IMR-90 (cell line): Measurements from ENCODE around the gene ZNF502. TPM values are rescaled to one million over a fixed set of nuclear protein-coding genes. Genes with fewer than 3 reads are reported as not detected.

Source experiments
- ATAC-seq: fragments of 200-7000 bp; cut with Tn5 transposase; 2 replicates; pipeline ENCODE4 v1.9.1; 2020; ENCODE audit warnings: low read depth, mild to moderate bottlenecking, moderate library complexity
- BruUV-seq: library from RNA; stranded (reverse); fragments of 400-500 nt; replicated peaks from 2 replicates; lab custom pipeline; 2021; lab: Mats Ljungman, UMichigan
- CTCF ChIA-PET: fragments of 300-600 bp; formaldehyde crosslinking; extraction: SDS; loops from one replicate; lab custom pipeline; 2021; ENCODE audit warnings: antibody characterized with exemption; lab: Yijun Ruan, JAX
- POLR2A ChIA-PET: fragments of 300-600 bp; sonication (Branson Sonifier 250); formaldehyde crosslinking; loops from one replicate; lab custom pipeline; 2022; ENCODE audit warnings: antibody characterized with exemption; ENCODE audit not compliant: unreplicated experiment; lab: Charles Lee
- DNase-seq: peaks from one replicate; pipeline ENCODE4 v3.0.0; 2013
- H2AFZ ChIP-seq: replicated peaks from 2 replicates; pipeline ENCODE3; 2013; ENCODE audit warnings: low read length, mild to moderate bottlenecking; ENCODE audit not compliant: poor library complexity
- H2AK5ac ChIP-seq: 2 replicates; pipeline ENCODE4 v1.6.1; 2013; ENCODE audit warnings: low read depth, low read length, inconsistent platforms
- H2AK9ac ChIP-seq: replicated peaks from 2 replicates; pipeline ENCODE3; 2013; ENCODE audit warnings: mild to moderate bottlenecking, low read depth, low read length, moderate library complexity; ENCODE audit not compliant: poor library complexity
- H2BK120ac ChIP-seq: 2 replicates; pipeline ENCODE4 v1.6.1; 2013; ENCODE audit warnings: low read depth, low read length, inconsistent platforms
- H2BK15ac ChIP-seq: 3 replicates; pipeline ENCODE4 v1.6.1; 2013; ENCODE audit warnings: low read depth, low read length, inconsistent platforms
- H2BK20ac ChIP-seq: 2 replicates; pipeline ENCODE4 v1.6.1; 2013; ENCODE audit warnings: low read depth, mild to moderate bottlenecking, inconsistent platforms, low read length, moderate library complexity
- H2BK5ac ChIP-seq: 2 replicates; pipeline ENCODE4 v1.6.1; 2013; ENCODE audit warnings: mild to moderate bottlenecking, low read depth, low read length, inconsistent platforms; ENCODE audit not compliant: poor library complexity, severe bottlenecking
- H3K14ac ChIP-seq: replicated peaks from 2 replicates; pipeline ENCODE4 v1.6.1; 2013; ENCODE audit warnings: low read depth, low read length, inconsistent platforms
- H3K18ac ChIP-seq: 2 replicates; pipeline ENCODE4 v1.6.1; 2013; ENCODE audit warnings: low read depth, low read length, control low read depth
- H3K23ac ChIP-seq: 2 replicates; pipeline ENCODE4 v1.6.1; 2013; ENCODE audit warnings: low read depth, low read length, inconsistent platforms
- H3K27ac ChIP-seq: 2 replicates; pipeline ENCODE4 v1.5.1; 2013; ENCODE audit warnings: mild to moderate bottlenecking, control low read depth, low read length; ENCODE audit not compliant: insufficient read depth
- H3K27me3 ChIP-seq: 2 replicates; pipeline ENCODE4 v1.6.1; 2013; ENCODE audit warnings: low read length; ENCODE audit not compliant: control insufficient read depth, insufficient read depth
- H3K36me3 ChIP-seq: 2 replicates; pipeline ENCODE4 v1.6.1; 2013; ENCODE audit warnings: low read length, mixed read lengths; ENCODE audit not compliant: control insufficient read depth, insufficient read depth
- H3K4ac ChIP-seq: 2 replicates; pipeline ENCODE4 v1.6.1; 2013; ENCODE audit warnings: low read depth, low read length, inconsistent platforms
- H3K4me1 ChIP-seq: 2 replicates; pipeline ENCODE4 v1.6.1; 2013; ENCODE audit warnings: low read length, mixed read lengths; ENCODE audit not compliant: control insufficient read depth, insufficient read depth
- H3K4me2 ChIP-seq: 2 replicates; pipeline ENCODE4 v1.6.1; 2013; ENCODE audit warnings: low read depth, mild to moderate bottlenecking, control low read depth, low read length, moderate library complexity
- H3K4me3 ChIP-seq: 2 replicates; pipeline ENCODE4 v1.5.1; 2013; ENCODE audit warnings: low read depth, mild to moderate bottlenecking, control low read depth, low read length, moderate library complexity; ENCODE audit not compliant: insufficient read depth
- H3K56ac ChIP-seq: 2 replicates; pipeline ENCODE4 v1.6.1; 2013; ENCODE audit warnings: low read length, inconsistent platforms; ENCODE audit not compliant: insufficient read depth; ENCODE audit errors: extremely low read depth
- H3K79me1 ChIP-seq, 2 experiments: 2 replicates each; pipeline ENCODE4 v1.6.1; 2013; ENCODE audit warnings: low read length in 2 of 2, inconsistent platforms in 1 of 2, low read depth in 1 of 2
- H3K9ac ChIP-seq: 2 replicates; pipeline ENCODE4 v1.6.1; 2013; ENCODE audit warnings: low read depth, low read length, control low read depth
- H3K9me1 ChIP-seq: 2 replicates; pipeline ENCODE4 v1.6.1; 2013; ENCODE audit warnings: low read length, inconsistent platforms; ENCODE audit not compliant: insufficient read depth
- H3K9me3 ChIP-seq: 2 replicates; pipeline ENCODE4 v1.6.1; 2013; ENCODE audit warnings: low read length; ENCODE audit not compliant: control insufficient read depth, insufficient read depth
- H4K20me1 ChIP-seq: 2 replicates; pipeline ENCODE4 v1.6.1; 2013; ENCODE audit warnings: low read length, inconsistent platforms; ENCODE audit not compliant: insufficient read depth
- H4K5ac ChIP-seq: 2 replicates; pipeline ENCODE4 v1.6.1; 2013; ENCODE audit warnings: mild to moderate bottlenecking, low read depth, low read length, control low read depth
- H4K8ac ChIP-seq, 2 experiments: 2 replicates each; pipeline ENCODE4 v1.6.1; 2013; ENCODE audit warnings: low read depth in 2 of 2, low read length in 2 of 2, control low read depth in 1 of 2, inconsistent platforms in 1 of 2
- H4K91ac ChIP-seq: 2 replicates; pipeline ENCODE4 v1.6.1; 2013; ENCODE audit warnings: low read depth, low read length, inconsistent platforms; ENCODE audit not compliant: insufficient read depth
- CEBPB ChIP-seq: IDR thresholded peaks from 2 replicates; pipeline ENCODE4 v1.6.1; 2012; ENCODE audit warnings: low read depth, low read length, improper control_type of control experiment
- CHD1 ChIP-seq: IDR thresholded peaks from 2 replicates; pipeline ENCODE4 v1.6.1; 2012; ENCODE audit warnings: low read depth, low read length, improper control_type of control experiment
- FOS ChIP-seq: fragments of 150-350 bp; IDR thresholded peaks from 2 replicates; pipeline ENCODE4 v1.6.1; 2016; ENCODE audit warnings: low read depth, low read length
- MAFK ChIP-seq: IDR thresholded peaks from 2 replicates; pipeline ENCODE4 v1.6.1; 2012; ENCODE audit warnings: low read depth, low read length, improper control_type of control experiment
- MAZ ChIP-seq: IDR thresholded peaks from 2 replicates; pipeline ENCODE4 v1.6.1; 2012; ENCODE audit warnings: low read depth, mild to moderate bottlenecking, low read length, improper control_type of control experiment, moderate library complexity, borderline replicate concordance
- MXI1 ChIP-seq: IDR thresholded peaks from 2 replicates; pipeline ENCODE4 v1.6.1; 2012; ENCODE audit warnings: low read depth, mild to moderate bottlenecking, low read length, moderate library complexity, borderline replicate concordance
- NFE2L2 ChIP-seq: fragments of 150-350 bp; IDR thresholded peaks from 2 replicates; pipeline ENCODE4 v1.6.1; 2016; ENCODE audit warnings: low read depth, mild to moderate bottlenecking, low read length
- POLR2A ChIP-seq: IDR thresholded peaks from 2 replicates; pipeline ENCODE4 v1.6.1; 2012; ENCODE audit warnings: mild to moderate bottlenecking, low read depth, low read length
- RAD21 ChIP-seq: IDR thresholded peaks from 2 replicates; pipeline ENCODE4 v1.6.1; 2012; ENCODE audit warnings: low read length, improper control_type of control experiment
- RCOR1 ChIP-seq: IDR thresholded peaks from 2 replicates; pipeline ENCODE4 v1.6.1; 2012; ENCODE audit warnings: mild to moderate bottlenecking, low read length, improper control_type of control experiment; ENCODE audit not compliant: insufficient replicate concordance
- RFX5 ChIP-seq: IDR thresholded peaks from 2 replicates; pipeline ENCODE4 v1.8.0; 2012; ENCODE audit warnings: low read depth, mild to moderate bottlenecking, low read length, moderate library complexity
- SMC3 ChIP-seq: fragments of 150-350 bp; IDR thresholded peaks from 2 replicates; pipeline ENCODE4 v1.6.1; 2016; ENCODE audit warnings: low read depth, mild to moderate bottlenecking, antibody characterized with exemption, low read length, moderate library complexity
- WGBS, 2 experiments: methylation state at CpG; one replicate each; pipeline versions ENCODE4 v1.1.5 to v1.1.7; 2013; ENCODE audit warnings: missing lambda C conversion rate in 2 of 2; ENCODE audit not compliant: insufficient read length in 1 of 2; ENCODE audit errors: extremely low coverage in 2 of 2; 5-methylcytosine and 5-hydroxymethylcytosine counted together
- dilution Hi-C: fragments of 300-500 bp; cut with HindIII; formaldehyde crosslinking; loops from one replicate; pipeline ENCODE4 v1.14.3; 2018; ENCODE audit warnings: low sequenced_read_pairs; ENCODE audit not compliant: unreplicated experiment
- in situ Hi-C: fragments of 300-500 bp; cut with MboI; formaldehyde crosslinking; loops from 3 replicates; pipeline ENCODE4 v1.14.3; 2019; ENCODE audit warnings: low sequenced_read_pairs, inconsistent platforms, mixed read lengths
- intact Hi-C: fragments of 100-400 bp; cut with micrococcal nuclease; formaldehyde crosslinking; loops from 2 replicates; pipeline ENCODE4 v1.10.0; 2022
- polyA plus RNA-seq, 3 experiments: library from polyadenylated mRNA; depleted of rRNA; stranded (reverse); fragments of >200 nt; gene quantifications; 2 replicates each; pipeline ENCODE4 v1.2.3, GENCODE V29; 2012; ENCODE audit warnings: low replicate concordance in 1 of 3
- total RNA-seq: library from RNA; depleted of rRNA; stranded (reverse); fragments of >200 nt; gene quantifications from 2 replicates; pipeline ENCODE4 v1.2.3, GENCODE V29; 2012
- TF ChIP-seq, protein P1 (sequence below): fragments of 150-350 bp; IDR thresholded peaks from 2 replicates; pipeline ENCODE4 v1.6.1; 2016; ENCODE audit warnings: low read depth, mild to moderate bottlenecking, low read length, moderate library complexity, borderline replicate concordance
- TF ChIP-seq, protein P2 (sequence below): fragments of 150-350 bp; IDR thresholded peaks from 2 replicates; pipeline ENCODE4 v1.6.1; 2017; ENCODE audit warnings: mild to moderate bottlenecking, antibody characterized with exemption, low read length, low read depth
- TF ChIP-seq, protein P3 (sequence below): conservative IDR thresholded peaks from 2 replicates; pipeline ENCODE4 v1.5.1; 2012; ENCODE audit warnings: mild to moderate bottlenecking, low read depth, low read length, improper control_type of control experiment

The ZNF502 gene
- total and polyA plus RNA-seq, 2 of the 4 experiments (the other 2 are of a cell fraction), result 2.1 to 5.7 TPM

DNA sequence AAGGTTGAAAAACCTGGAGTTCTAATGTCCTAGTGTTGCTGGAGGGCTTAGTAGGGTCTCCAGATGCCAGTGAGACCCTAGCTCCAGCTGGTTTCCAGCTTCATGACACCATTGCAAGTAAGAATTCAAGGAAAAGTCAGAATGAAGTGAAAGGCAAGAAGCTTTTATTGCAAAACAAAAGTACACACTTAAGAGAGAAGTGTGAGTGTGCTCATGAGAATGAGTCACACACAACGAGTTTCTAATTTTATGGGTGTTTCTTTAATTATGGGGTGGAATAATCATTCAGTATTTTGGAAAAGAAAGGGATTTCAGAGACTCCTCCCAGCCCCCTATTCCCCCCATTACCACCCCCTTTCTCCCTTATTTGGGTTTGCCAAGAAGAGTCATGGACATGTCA lies 24.6 kb upstream of the ZNF502 start:
- ChIA-PET POLR2A (no interaction called here), CTCF (no interaction called here)
- no peaks in the 10 kb centered on the region for H3K9me1 ChIP-seq
- no peak overlapping the region for H4K8ac ChIP-seq
- H3K9me3 ChIP-seq, result peaks cover 10% of the 10 kb centered on the region
- no peaks in the 10 kb centered on the region for H3K27me3 ChIP-seq
- H3K23ac ChIP-seq, result no peak overlapping the region
- H4K5ac ChIP-seq, result no peak overlapping the region
- H3K4me3 ChIP-seq, result no peak overlapping the region
- H2AFZ ChIP-seq, result no peak overlapping the region
- peaks cover 0 to 5% of the 10 kb centered on the region in 2 experiments; a peak in 2 of 4 replicates for H3K79me1 ChIP-seq
- H4K20me1 ChIP-seq, result no peaks in the 10 kb centered on the region
- H2AK9ac ChIP-seq, result no peak overlapping the region
- no peak overlapping the region for H3K9ac ChIP-seq
- H2BK5ac ChIP-seq, result no peak overlapping the region
- intact Hi-C loops, result no loop called here
- H3K4me2 ChIP-seq, result no peak overlapping the region
- no peak overlapping the region for H2BK120ac ChIP-seq
- no peak overlapping the region for H3K4ac ChIP-seq
- no CpG with 5 or more reads among the region's 1 CpG for WGBS, 2 experiments
- dilution Hi-C loops, result no loop called here
- no peak overlapping the region for H4K91ac ChIP-seq
- H3K14ac ChIP-seq, result no peak overlapping the region
- no peak overlapping the region for H3K27ac ChIP-seq
- H3K56ac ChIP-seq, result no peak overlapping the region
- no TSS peak for BruUV-seq
- no peak overlapping the region for H2AK5ac ChIP-seq
- ATAC-seq (no peak), DNase-seq (no peak)
- H3K36me3 ChIP-seq, result peaks cover 4% of the 10 kb centered on the region
- no peak overlapping the region for H3K18ac ChIP-seq
- in situ Hi-C loops, result no loop called here
- no peaks in the 10 kb centered on the region for H3K4me1 ChIP-seq
- no peak overlapping the region for H2BK20ac ChIP-seq
- TF ChIP-seq, protein P1, sequence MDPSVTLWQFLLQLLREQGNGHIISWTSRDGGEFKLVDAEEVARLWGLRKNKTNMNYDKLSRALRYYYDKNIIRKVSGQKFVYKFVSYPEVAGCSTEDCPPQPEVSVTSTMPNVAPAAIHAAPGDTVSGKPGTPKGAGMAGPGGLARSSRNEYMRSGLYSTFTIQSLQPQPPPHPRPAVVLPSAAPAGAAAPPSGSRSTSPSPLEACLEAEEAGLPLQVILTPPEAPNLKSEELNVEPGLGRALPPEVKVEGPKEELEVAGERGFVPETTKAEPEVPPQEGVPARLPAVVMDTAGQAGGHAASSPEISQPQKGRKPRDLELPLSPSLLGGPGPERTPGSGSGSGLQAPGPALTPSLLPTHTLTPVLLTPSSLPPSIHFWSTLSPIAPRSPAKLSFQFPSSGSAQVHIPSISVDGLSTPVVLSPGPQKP, result no peak
- TF ChIP-seq POLR2A, result no peak
- no peak for TF ChIP-seq NFE2L2
- no peak for TF ChIP-seq CEBPB
- no peak for TF ChIP-seq MAFK
- TF ChIP-seq, protein P2, sequence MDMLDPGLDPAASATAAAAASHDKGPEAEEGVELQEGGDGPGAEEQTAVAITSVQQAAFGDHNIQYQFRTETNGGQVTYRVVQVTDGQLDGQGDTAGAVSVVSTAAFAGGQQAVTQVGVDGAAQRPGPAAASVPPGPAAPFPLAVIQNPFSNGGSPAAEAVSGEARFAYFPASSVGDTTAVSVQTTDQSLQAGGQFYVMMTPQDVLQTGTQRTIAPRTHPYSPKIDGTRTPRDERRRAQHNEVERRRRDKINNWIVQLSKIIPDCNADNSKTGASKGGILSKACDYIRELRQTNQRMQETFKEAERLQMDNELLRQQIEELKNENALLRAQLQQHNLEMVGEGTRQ, result no peak
- no peak for TF ChIP-seq RFX5
- TF ChIP-seq FOS, result no peak
- no peak for TF ChIP-seq MAZ
- no peak for TF ChIP-seq RCOR1
- no peak for TF ChIP-seq MXI1
- TF ChIP-seq CHD1, result no peak
- no peak for TF ChIP-seq SMC3
- TF ChIP-seq, protein P3, sequence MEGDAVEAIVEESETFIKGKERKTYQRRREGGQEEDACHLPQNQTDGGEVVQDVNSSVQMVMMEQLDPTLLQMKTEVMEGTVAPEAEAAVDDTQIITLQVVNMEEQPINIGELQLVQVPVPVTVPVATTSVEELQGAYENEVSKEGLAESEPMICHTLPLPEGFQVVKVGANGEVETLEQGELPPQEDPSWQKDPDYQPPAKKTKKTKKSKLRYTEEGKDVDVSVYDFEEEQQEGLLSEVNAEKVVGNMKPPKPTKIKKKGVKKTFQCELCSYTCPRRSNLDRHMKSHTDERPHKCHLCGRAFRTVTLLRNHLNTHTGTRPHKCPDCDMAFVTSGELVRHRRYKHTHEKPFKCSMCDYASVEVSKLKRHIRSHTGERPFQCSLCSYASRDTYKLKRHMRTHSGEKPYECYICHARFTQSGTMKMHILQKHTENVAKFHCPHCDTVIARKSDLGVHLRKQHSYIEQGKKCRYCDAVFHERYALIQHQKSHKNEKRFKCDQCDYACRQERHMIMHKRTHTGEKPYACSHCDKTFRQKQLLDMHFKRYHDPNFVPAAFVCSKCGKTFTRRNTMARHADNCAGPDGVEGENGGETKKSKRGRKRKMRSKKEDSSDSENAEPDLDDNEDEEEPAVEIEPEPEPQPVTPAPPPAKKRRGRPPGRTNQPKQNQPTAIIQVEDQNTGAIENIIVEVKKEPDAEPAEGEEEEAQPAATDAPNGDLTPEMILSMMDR, result no peak
- TF ChIP-seq RAD21, result no peak
- no peak overlapping the region for H2BK15ac ChIP-seq
